GM13977 (cell line): Measurements from ENCODE around the gene PRSS2.
"Not testable (repeated sequence)": the region's sequence is repeated elsewhere in the genome, so short reads cannot be mapped to it uniquely, and the experiment has no call there.

Source experiments
- DNase-seq: peaks from one replicate; pipeline ENCODE4 v3.0.0; 2012; ENCODE audit warnings: low spot score
- in situ Hi-C: fragments of 300-500 bp; cut with MboI; formaldehyde crosslinking; loops from one replicate; pipeline ENCODE4 v1.12.0; 2022; ENCODE audit warnings: low sequenced_read_pairs, low pct_unique_long_range_greater_than_20kb, mixed read lengths, inconsistent platforms; ENCODE audit not compliant: unreplicated experiment
- TF ChIP-seq, protein P1 (sequence below): IDR thresholded peaks from 2 replicates; pipeline ENCODE4 v1.5.1; 2012; ENCODE audit warnings: mild to moderate bottlenecking, control low read depth; ENCODE audit not compliant: insufficient read depth; ENCODE audit errors: extremely low read depth, missing control alignments

Gene PRSS2

DNA sequence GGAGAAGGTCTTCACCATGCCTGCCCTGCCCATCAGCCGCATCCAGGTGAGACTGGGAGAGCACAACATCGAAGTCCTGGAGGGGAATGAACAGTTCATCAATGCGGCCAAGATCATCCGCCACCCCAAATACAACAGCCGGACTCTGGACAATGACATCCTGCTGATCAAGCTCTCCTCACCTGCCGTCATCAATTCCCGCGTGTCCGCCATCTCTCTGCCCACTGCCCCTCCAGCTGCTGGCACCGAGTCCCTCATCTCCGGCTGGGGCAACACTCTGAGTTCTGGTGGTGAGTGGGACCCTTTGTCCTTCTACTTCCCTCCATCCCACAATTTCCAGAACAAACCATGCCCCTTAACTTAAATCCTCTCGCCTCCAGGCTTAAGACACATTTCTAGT, 2.5 kb downstream of the PRSS2 start:
- TF ChIP-seq, protein P1, sequence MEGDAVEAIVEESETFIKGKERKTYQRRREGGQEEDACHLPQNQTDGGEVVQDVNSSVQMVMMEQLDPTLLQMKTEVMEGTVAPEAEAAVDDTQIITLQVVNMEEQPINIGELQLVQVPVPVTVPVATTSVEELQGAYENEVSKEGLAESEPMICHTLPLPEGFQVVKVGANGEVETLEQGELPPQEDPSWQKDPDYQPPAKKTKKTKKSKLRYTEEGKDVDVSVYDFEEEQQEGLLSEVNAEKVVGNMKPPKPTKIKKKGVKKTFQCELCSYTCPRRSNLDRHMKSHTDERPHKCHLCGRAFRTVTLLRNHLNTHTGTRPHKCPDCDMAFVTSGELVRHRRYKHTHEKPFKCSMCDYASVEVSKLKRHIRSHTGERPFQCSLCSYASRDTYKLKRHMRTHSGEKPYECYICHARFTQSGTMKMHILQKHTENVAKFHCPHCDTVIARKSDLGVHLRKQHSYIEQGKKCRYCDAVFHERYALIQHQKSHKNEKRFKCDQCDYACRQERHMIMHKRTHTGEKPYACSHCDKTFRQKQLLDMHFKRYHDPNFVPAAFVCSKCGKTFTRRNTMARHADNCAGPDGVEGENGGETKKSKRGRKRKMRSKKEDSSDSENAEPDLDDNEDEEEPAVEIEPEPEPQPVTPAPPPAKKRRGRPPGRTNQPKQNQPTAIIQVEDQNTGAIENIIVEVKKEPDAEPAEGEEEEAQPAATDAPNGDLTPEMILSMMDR: no peak
- DNase-seq: no peak
- in situ Hi-C loops: no loop called here

DNA sequence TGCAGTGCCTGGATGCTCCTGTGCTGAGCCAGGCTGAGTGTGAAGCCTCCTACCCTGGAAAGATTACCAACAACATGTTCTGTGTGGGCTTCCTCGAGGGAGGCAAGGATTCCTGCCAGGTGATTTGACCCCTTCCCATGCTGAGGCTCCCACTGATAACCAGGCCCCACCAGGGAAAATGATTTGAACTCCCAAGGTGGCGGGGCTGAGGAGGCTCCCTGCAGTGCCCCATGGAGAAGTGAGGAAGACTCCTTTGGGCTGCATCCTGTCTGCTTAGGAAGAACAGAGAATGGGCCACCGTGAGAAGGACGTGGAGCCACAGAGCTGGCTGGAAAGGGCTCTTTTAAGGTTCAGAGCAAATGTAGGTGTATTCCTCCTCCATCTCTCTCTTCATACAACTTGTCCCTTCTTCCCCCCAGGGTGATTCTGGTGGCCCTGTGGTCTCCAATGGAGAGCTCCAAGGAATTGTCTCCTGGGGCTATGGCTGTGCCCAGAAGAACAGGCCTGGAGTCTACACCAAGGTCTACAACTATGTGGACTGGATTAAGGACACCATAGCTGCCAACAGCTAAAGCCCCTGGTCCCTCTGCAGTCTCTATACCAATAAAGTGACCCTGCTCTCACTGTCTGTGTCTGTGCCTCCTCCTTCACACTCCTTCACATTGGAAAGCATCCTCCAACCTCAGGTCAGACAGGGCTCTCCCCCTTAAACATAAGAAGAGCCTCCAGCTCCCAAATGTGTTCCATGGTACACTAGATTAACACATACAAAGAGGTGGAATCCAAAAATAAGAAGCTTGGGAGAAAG, 3.4 kb downstream of the PRSS2 start:
- in situ Hi-C loops: no loop called here
- no peak for DNase-seq
- TF ChIP-seq, protein P1: no peak

DNA sequence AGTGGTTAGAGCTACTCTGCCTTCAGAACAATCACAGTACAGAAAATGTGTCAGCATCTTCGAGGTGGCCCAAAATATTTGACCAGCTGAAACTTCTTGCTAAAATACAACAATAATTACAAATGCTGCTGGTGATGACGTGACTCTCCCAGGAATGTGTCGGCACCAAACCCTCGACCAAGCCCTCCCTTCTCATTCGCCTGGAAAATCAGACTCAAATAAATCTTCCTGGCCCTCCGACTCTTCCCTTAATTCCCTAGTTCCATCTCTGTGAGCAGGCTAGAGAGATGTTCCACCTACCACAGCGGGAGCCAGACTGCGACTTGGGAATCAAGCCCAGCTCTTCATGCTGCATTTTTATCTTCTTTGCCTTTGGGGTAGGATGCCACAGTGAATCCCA, 4.1 kb downstream of the PRSS2 start:
- no peak for DNase-seq
- in situ Hi-C loops: no loop called here
- TF ChIP-seq, protein P1: no peak

GRCh38 chr7:142775351-142776115, 4.8 kb downstream of the PRSS2 start:
- in situ Hi-C loops, DNase-seq: not testable (repeated sequence)

GRCh38 chr7:142776206-142776844, 5.6 kb downstream of the PRSS2 start:
- in situ Hi-C loops: no loop called here
- TF ChIP-seq, protein P1: no peak
- no peak for DNase-seq

- DNase-seq, in situ Hi-C loops: not testable (repeated sequence)
Observed at GRCh38 chr7:142776845-142777225, 6.1 kb downstream of the PRSS2 start.

GRCh38 chr7:142777318-142777717, 6.5 kb downstream of the PRSS2 start:
- in situ Hi-C loops: no loop called here
- TF ChIP-seq, protein P1: no peak

More at GRCh38 chr7:142777318-142777717, 6.5 kb downstream of the PRSS2 start:
- DNase-seq: no peak
